Measurements from ENCODE around the gene SH3BP2.

Gene SH3BP2

GRCh38 chr4:2804449-2804972, 11.6 kb downstream of the SH3BP2 start:
- no peak for FAIRE-seq

- FAIRE-seq = no peak
These were observed 12.2 kb downstream of the SH3BP2 start for GRCh38 chr4:2804973-2805501.

- no peak for FAIRE-seq
These were observed 13.0 kb downstream of the SH3BP2 start for GRCh38 chr4:2805712-2806389.

GRCh38 chr4:2806390-2807355, 13.8 kb downstream of the SH3BP2 start:
- FAIRE-seq = no peak

- no peak for FAIRE-seq
These were observed 14.7 kb downstream of the SH3BP2 start for GRCh38 chr4:2807571-2807970.

GRCh38 chr4:2808001-2808400, 15.1 kb downstream of the SH3BP2 start:
- FAIRE-seq = no peak

GRCh38 chr4:2809610-2810180, 16.8 kb downstream of the SH3BP2 start:
- no peak for FAIRE-seq

- FAIRE-seq = no peak
These were observed 17.5 kb downstream of the SH3BP2 start for GRCh38 chr4:2810388-2810787.

GRCh38 chr4:2811830-2812611, 19.1 kb downstream of the SH3BP2 start:
- FAIRE-seq = no peak

GRCh38 chr4:2812612-2813354, 19.9 kb downstream of the SH3BP2 start:
- FAIRE-seq = no peak

GRCh38 chr4:2813446-2814405, 20.8 kb downstream of the SH3BP2 start:
- no peak for FAIRE-seq

GRCh38 chr4:2814627-2815270, 21.9 kb downstream of the SH3BP2 start:
- no peak for FAIRE-seq

GRCh38 chr4:2816401-2816954, 23.6 kb downstream of the SH3BP2 start:
- FAIRE-seq = no peak

- FAIRE-seq = no peak
These were observed 24.3 kb downstream of the SH3BP2 start for GRCh38 chr4:2817137-2817536.

- FAIRE-seq = no peak
These were observed 24.9 kb downstream of the SH3BP2 start for GRCh38 chr4:2817701-2818350.

GRCh38 chr4:2818351-2818939, 25.6 kb downstream of the SH3BP2 start:
- no peak for FAIRE-seq

GRCh38 chr4:2819244-2820215, 26.6 kb downstream of the SH3BP2 start:
- no peak for FAIRE-seq

Measured in G401.6 (cell line).